Skeletal muscle tissue (tissue), 4 donors: ENCODE results near the gene GNG13. TPM values are rescaled to one million over a fixed set of nuclear protein-coding genes. Genes with fewer than 3 reads are reported as not detected.

Experiments used
- H3K27ac ChIP-seq: one replicate; pipeline ENCODE4 v1.7.0; 2013; ENCODE audit warnings: mild to moderate bottlenecking, low read depth, low read length, inconsistent platforms
- H3K27me3 ChIP-seq, 3 donors: one replicate each; pipeline ENCODE4 v1.7.0; 2013; ENCODE audit warnings: low read length in 3 of 3; ENCODE audit not compliant: control insufficient read depth in 3 of 3, insufficient read depth in 3 of 3
- H3K36me3 ChIP-seq, 3 donors: one replicate each; pipeline ENCODE4 v1.7.0; 2013; ENCODE audit warnings: low read length in 3 of 3; ENCODE audit not compliant: control insufficient read depth in 3 of 3, insufficient read depth in 3 of 3
- H3K4me1 ChIP-seq, 3 donors: one replicate each; pipeline ENCODE4 v1.7.0; 2013; ENCODE audit warnings: low read length in 3 of 3, mild to moderate bottlenecking in 3 of 3; ENCODE audit not compliant: control insufficient read depth in 3 of 3, insufficient read depth in 3 of 3
- H3K4me3 ChIP-seq, 3 donors: one replicate each; pipeline ENCODE4 v1.7.0; 2013; ENCODE audit warnings: low read length in 3 of 3
- H3K9ac ChIP-seq, 3 donors: one replicate each; pipeline ENCODE4 v1.7.0; 2013; ENCODE audit warnings: low read length in 3 of 3, mild to moderate bottlenecking in 3 of 3, moderate library complexity in 2 of 3, low read depth in 1 of 3
- H3K9me3 ChIP-seq, 3 donors: one replicate each; pipeline ENCODE4 v1.7.0; 2013; ENCODE audit warnings: low read length in 3 of 3; ENCODE audit not compliant: control insufficient read depth in 3 of 3
- total RNA-seq: library from RNA; depleted of rRNA; stranded (reverse); fragments of >200 nt; gene quantifications from one replicate; pipeline ENCODE4 v1.2.3, GENCODE V29; 2014
- donor health status: Osteomylitis.

GNG13 gene
- total RNA-seq, 1 donor from 2014 or later = not detected

DNA sequence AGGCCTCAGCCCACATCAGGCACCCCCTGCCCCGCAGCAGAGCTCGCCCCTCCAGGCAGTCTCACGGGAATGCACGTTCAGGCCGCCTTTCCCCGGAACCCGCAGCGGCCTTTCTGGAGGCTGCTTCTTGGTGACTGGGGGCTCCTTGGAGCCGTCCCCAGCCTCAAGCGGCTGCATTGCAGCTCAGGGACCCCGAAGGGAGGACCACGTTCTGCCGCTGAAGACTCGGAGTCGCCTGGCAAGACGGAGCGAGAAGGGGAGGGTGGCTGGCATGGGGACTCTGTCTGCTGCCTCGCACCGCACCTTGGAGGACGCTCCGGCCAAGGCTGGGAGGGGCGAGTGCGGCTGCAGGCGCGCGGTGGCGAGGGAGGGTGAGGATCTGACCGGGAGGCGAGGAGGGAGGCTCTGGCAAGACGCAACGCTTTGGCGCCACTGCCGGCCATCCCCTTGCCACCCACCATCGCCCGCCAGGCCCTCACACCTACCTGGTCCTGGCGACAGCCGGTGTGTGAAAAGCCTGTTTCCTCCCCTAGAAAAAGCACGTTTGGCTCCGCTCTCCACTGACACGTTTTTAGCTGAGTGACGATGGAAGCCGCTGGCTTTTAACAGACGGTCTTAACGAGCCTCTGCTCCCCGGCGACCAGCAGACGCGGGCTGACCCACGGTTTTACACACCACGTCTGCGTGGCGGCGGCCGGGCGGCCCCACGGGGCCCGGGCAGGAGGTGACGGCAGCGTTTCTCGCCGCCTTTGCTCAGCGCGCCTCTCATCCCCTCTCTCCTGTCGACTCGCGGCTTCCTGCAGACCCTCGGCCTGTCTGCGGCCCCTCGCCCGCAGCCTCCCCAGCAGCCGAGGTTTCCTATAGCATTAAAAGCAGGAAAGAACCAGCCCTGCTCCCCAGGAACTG is 16.7 kb upstream of the GNG13 start:
- Histone ChIP-seq H3K27ac (no peak overlapping the region), H3K36me3 (no peaks in the 10 kb centered on the region), H3K4me1 (no peaks in the 10 kb centered on the region), H3K9ac (no peak overlapping the region), H3K4me3 (no peak overlapping the region), H3K9me3 (no peaks in the 10 kb centered on the region), H3K27me3 (peaks cover 62 to 71% (median 62%) of the 10 kb centered on the region in 3 donors)

DNA sequence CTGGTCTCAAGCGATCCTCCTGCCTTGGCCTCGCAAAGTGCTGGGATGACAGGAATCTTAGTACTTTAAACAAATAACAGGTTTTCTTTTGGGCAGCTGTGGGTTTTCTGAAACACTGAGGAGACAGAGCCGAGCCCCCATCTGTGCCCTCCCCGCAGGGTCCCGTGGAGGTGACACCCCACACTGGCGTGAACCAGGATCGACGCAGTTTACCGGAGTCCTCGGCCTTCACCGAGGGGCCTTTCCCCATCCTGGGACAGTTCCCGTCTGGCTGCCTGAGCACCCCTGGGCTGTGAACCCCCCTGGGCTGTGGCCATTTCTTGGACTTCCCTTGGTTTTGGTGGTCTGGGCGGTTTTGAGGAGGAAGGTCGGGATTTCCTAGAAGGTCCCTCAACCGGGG is 15.3 kb upstream of the GNG13 start:
- Histone ChIP-seq H3K4me1 (no peaks in the 10 kb centered on the region), H3K4me3 (no peak overlapping the region), H3K27me3 (peaks cover 62 to 71% (median 71%) of the 10 kb centered on the region in 3 donors), H3K36me3 (no peaks in the 10 kb centered on the region), H3K9me3 (peaks cover 0 to 2% (median 0%) of the 10 kb centered on the region in 3 donors), H3K9ac (no peak overlapping the region), H3K27ac (no peak overlapping the region)

DNA sequence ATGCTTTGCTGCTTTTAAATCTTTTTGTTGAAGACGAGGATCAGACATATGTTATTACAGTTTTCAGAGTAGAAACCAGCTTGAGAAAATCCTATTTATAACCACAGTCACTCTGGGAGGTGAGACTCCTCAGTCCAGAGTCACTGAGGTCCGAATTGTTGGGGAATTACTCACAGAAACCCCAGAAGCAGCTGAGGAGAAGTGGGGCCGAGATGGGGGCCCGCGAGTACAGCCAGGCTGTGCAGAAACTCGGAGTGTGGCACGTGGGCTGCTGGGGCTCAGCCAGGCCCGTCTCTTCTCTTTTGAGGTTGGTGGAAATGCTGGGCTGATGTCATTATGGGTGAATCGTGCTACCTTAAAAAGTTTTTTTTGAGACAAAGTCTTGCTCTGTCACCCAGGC is 14.4 kb upstream of the GNG13 start:
- Histone ChIP-seq H3K9ac (no peak overlapping the region), H3K27ac (no peak overlapping the region), H3K36me3 (no peaks in the 10 kb centered on the region), H3K27me3 (peaks cover 67 to 79% (median 74%) of the 10 kb centered on the region in 3 donors), H3K4me3 (no peak overlapping the region), H3K9me3 (peaks cover 0 to 2% (median 0%) of the 10 kb centered on the region in 3 donors), H3K4me1 (no peaks in the 10 kb centered on the region)

DNA sequence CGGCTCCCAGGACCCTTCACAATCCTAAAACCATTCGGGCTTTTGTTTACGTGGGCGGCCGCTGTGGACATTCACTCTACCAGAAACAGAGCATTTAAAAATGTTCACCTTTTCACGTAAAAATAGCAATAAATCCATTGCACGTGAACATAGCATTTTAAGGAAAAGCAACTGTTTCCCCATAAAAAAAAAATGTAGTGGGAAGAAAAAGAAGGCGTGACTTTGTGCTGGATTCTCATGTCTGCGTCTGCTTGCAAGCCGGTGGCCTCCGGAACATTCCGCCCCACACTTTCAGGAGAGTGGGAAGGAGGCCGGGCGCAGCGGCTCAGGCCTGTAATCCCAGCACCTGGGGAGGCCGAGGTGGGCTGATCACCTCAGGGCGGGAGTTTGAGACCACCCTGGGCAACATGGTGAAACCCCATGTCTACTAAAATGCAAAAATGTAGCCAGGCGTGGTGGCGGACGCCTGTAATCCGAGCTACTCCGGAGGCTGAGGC is 13.4 kb upstream of the GNG13 start:
- Histone ChIP-seq H3K27me3 (peaks cover 57 to 72% (median 65%) of the 10 kb centered on the region in 3 donors), H3K36me3 (no peaks in the 10 kb centered on the region), H3K4me1 (no peaks in the 10 kb centered on the region), H3K27ac (no peak overlapping the region), H3K9ac (no peak overlapping the region), H3K4me3 (no peak overlapping the region), H3K9me3 (peaks cover 0 to 2% (median 0%) of the 10 kb centered on the region in 3 donors)

DNA sequence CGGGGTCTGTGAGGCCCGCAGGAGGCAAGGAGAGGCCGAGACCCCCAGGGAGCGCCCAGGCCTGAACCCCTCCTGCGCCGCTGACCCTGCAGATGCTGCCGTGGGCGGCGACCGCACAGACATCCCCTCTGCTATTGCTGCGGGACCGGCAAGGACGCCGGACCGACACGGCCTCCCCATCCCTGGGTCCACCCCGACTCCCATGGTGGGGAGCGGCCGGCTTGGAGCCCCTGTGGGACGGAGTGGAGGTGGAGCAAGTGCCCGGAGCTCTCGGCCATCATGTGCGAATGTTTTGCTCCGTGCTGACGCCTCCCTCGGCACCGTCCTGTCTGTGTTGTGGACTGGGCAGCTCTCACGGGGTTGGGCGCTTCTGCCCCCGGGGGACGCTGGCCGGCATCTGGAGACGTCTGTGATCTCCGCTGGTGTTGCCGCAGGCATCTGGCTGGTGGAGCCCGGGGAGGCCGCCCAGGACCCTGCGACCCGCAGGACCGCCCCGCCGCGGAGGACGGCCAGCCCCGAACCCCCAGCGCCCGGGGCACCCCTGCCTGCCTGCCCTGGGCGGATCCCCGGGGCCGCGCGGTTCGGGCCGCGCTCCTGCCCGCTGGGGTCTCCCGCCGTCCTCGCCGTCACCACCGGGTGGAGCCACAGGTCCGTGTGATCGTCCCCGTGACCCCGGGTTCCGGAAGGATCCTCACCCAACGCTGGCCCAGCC is 12.8 kb upstream of the GNG13 start:
- no peaks in the 10 kb centered on the region for H3K36me3 ChIP-seq
- H3K9me3 ChIP-seq = peaks cover 0 to 2% (median 0%) of the 10 kb centered on the region in 3 donors
- peaks cover 0 to 4% (median 2%) of the 10 kb centered on the region in 3 donors for H3K4me1 ChIP-seq
- no peak overlapping the region for H3K9ac ChIP-seq
- peaks cover 55 to 72% (median 61%) of the 10 kb centered on the region in 3 donors for H3K27me3 ChIP-seq
- H3K27ac ChIP-seq = no peak overlapping the region
- H3K4me3 ChIP-seq = no peak overlapping the region

DNA sequence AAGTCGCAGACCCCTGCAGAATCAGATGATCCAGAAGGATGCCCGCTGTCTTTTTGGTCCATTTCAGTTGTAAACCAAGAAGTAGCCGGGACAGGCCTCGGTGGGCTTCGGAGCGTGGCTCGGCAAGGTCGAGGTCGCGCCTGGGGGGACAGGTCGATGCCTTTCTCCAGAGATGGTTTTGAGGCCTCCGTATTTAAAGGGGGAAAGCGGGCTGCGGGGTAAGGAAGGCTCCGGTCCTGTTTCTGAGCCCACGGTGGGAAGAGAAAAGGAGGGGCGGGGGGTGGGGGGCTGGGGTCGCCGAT is 7.5 kb upstream of the GNG13 start:
- Histone ChIP-seq H3K9ac (peak overlapping the region in 2 of 3 donors; percentile 33 to 74), H3K4me3 (peak overlapping the region; percentile 69 to 79 (median 76)), H3K27me3 (peaks cover 30 to 65% (median 45%) of the 10 kb centered on the region in 3 donors), H3K36me3 (no peaks in the 10 kb centered on the region), H3K4me1 (peaks cover 4 to 11% (median 6%) of the 10 kb centered on the region in 3 donors), H3K27ac (no peak overlapping the region), H3K9me3 (peaks cover 0 to 2% (median 0%) of the 10 kb centered on the region in 3 donors)

DNA sequence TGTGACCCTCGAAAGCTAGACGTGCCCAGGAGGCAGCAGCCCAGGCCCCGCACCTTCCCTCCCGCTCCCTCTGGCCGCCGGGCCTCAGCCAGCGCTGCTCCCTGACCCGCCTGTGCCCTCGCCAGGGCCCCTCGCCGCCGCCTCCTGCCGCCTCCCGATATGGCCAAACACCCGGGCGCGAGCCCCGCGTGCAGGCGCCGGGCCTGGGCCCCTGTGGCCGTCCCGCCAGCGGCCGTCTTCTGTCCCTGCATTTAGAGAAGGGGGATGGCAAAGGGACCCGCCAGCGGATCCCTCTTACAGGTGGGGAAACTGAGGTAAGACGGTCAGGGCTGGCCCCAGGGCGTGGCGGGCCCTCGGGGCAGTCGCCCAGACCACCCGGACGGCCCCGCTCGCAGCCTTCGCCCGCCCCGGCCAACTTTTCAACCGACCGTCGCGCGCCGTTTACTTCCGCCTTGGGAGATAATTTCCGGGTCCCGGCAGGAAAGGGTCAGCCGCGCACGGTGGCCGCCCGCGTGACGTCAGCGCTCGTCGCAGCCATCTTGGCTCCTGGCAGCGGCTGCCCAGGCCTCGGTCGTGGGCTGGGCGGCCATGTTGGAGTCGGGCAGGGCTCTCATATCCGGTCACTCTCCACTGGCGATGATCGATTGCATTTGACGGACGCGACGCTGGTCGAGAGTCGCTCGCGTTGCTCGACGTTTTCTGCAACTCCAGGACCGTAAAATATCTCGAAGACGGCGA is 7.0 kb upstream of the GNG13 start:
- H3K9ac ChIP-seq = peak overlapping the region; percentile 74 to 80 (median 76)
- peaks cover 4 to 11% (median 6%) of the 10 kb centered on the region in 3 donors for H3K4me1 ChIP-seq
- peak overlapping the region; percentile 66 for H3K27ac ChIP-seq
- H3K4me3 ChIP-seq = peak overlapping the region; percentile 69 to 79 (median 76)
- H3K36me3 ChIP-seq = no peaks in the 10 kb centered on the region
- peaks cover 33 to 67% (median 47%) of the 10 kb centered on the region in 3 donors for H3K27me3 ChIP-seq
- peaks cover 0 to 2% (median 0%) of the 10 kb centered on the region in 3 donors for H3K9me3 ChIP-seq

DNA sequence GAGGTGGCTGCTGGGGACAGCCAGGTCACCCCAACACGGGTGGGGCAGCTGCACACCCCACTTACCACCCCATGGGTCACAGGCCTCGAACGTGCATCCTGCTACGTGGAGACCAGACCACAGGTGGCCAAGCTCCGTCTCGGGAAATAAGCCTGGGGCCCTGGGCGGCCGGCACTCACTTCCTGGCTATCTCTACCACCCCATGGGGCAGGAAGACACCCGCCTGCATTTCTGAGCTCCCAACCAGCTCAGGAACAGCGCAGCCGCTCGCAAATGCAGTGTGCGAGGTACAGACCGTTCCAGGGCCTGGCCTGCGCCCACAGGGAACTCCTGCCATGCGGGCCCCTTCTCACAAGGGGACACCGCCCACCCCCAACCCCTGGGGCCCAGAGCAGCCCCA is 4.9 kb upstream of the GNG13 start:
- Histone ChIP-seq H3K4me1 (peaks cover 4 to 11% (median 6%) of the 10 kb centered on the region in 3 donors), H3K4me3 (no peak overlapping the region), H3K9ac (no peak overlapping the region), H3K9me3 (no peaks in the 10 kb centered on the region), H3K36me3 (no peaks in the 10 kb centered on the region), H3K27me3 (peaks cover 40 to 69% (median 50%) of the 10 kb centered on the region in 3 donors), H3K27ac (no peak overlapping the region)

DNA sequence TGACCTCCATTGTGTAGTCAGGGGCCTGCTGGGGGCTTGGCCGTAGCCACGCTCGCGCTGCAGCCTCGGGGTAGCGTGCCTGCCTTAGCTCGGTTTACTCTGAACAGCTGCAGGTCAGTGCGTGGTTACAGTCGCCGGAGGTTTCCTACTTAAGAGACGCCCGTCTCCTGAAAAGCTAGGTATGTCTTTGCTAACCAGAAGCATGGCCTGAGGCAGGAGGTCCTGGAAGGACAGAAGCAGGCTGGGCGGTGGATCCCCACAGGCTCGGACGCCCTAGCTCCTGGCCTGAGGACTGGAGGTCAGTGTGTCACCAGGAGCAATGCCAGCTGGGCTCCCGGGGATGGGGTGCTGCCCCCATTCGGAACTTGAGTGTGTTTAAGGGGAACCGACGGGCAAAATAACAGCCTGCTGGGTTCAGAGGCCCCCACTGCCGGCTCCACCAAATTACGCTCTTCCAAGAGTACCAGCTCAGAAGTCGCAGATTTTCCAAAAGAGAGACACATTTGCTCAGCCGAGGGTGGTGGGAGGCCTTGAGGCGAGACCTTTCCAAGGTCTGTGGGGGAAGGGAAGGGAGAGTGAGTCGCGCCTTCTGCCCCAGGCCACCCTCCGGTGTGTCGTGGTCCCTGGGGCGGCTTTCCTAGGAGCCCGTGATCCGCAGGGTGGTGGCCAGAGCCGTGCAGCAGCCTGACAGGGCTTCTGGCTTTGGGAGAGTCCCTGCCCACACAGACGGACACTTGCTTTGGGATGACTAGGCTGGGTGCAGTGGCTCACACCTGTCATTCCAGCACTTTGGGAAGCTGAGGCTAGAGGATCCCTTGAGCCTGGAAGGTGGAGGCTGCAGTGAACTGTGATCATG is 3.9 kb upstream of the GNG13 start:
- H3K27me3 ChIP-seq = peaks cover 36 to 73% (median 47%) of the 10 kb centered on the region in 3 donors
- no peaks in the 10 kb centered on the region for H3K36me3 ChIP-seq
- no peak overlapping the region for H3K9ac ChIP-seq
- no peaks in the 10 kb centered on the region for H3K9me3 ChIP-seq
- H3K27ac ChIP-seq = no peak overlapping the region
- peaks cover 4 to 11% (median 6%) of the 10 kb centered on the region in 3 donors for H3K4me1 ChIP-seq
- no peak overlapping the region for H3K4me3 ChIP-seq
